Measurements from ENCODE around the gene CNPY4.

DNA sequence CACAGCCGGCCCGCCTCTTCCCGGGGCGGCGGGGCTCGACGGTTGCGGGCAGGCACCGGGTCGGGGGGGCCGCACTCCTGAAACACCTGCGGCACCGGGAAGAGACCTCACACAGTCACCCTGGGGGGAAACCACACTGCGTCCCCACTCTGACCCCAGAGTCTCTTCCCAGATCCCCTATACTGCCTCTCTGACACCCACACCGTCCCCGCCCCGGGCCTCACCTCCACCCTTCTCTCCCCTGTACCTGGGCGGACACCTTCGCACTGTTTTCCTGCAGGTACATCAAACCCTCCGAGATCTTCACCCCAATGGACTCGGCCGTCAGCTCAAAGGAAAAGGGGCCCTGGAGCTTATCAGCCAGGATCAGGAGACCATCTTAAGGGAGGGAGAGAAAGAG is 52.4 kb downstream of the CNPY4 start:
- TF ChIP-seq EZH2 (IDR thresholded peaks at IDR 0.05; ENCODE audit: insufficient read depth, poor library complexity, severe bottlenecking) (no peak), EZH2phosphoT487 (IDR thresholded peaks at IDR 0.05; ENCODE audit: insufficient read depth, low read depth) (no peak)
